OCI-LY1 (cell line): Measurements from ENCODE around the gene DHH.
A peak's percentile ranks its signal among the peaks of the same experiment; 100 is the strongest.

Source experiments
- H2AFZ ChIP-seq: fragments of 200-600 bp; sonication (generic), shearing (Covaris generic); 2 replicates; pipeline ENCODE4 v1.6.0; 2014; ENCODE audit warnings: antibody characterized with exemption, mild to moderate bottlenecking, low read length
- H3F3A ChIP-seq: fragments of 200-600 bp; sonication (generic), shearing (Covaris generic); 2 replicates; pipeline ENCODE4 v1.6.0; 2014; ENCODE audit warnings: mild to moderate bottlenecking, antibody characterized with exemption, low read length, moderate library complexity; ENCODE audit not compliant: insufficient read depth
- H3K27ac ChIP-seq: fragments of 200-600 bp; sonication (generic); 2 replicates; pipeline ENCODE4 v1.5.1; 2014; ENCODE audit warnings: low read length, mixed run types, mild to moderate bottlenecking, low read depth; ENCODE audit not compliant: poor library complexity, severe bottlenecking
- H3K27me3 ChIP-seq: fragments of 200-600 bp; sonication (generic); 2 replicates; pipeline ENCODE4 v1.6.0; 2014; ENCODE audit warnings: antibody characterized with exemption, mild to moderate bottlenecking, low read length, moderate library complexity; ENCODE audit not compliant: insufficient read depth
- H3K36me3 ChIP-seq: fragments of 200-600 bp; sonication (generic); 2 replicates; pipeline ENCODE4 v1.6.1; 2014; ENCODE audit warnings: mild to moderate bottlenecking, antibody characterized with exemption, low read length, moderate library complexity, mixed read lengths; ENCODE audit not compliant: insufficient read depth
- H3K4me1 ChIP-seq: fragments of 200-600 bp; sonication (generic); 2 replicates; pipeline ENCODE4 v1.5.1; 2014; ENCODE audit warnings: mild to moderate bottlenecking, low read length, moderate library complexity; ENCODE audit not compliant: insufficient read depth, severe bottlenecking
- H3K4me2 ChIP-seq: fragments of 200-600 bp; sonication (generic), shearing (Covaris generic); 2 replicates; pipeline ENCODE4 v1.6.1; 2014; ENCODE audit warnings: low read length
- H3K4me3 ChIP-seq: fragments of 200-600 bp; sonication (generic); 2 replicates; pipeline ENCODE4 v1.5.1; 2014; ENCODE audit warnings: low read length, low read depth, mild to moderate bottlenecking, mixed read lengths; ENCODE audit not compliant: poor library complexity, severe bottlenecking
- H3K79me2 ChIP-seq: fragments of 200-600 bp; shearing (Covaris generic); 2 replicates; pipeline ENCODE4 v1.6.1; 2016; ENCODE audit warnings: mixed run types, low read length, mixed read lengths; ENCODE audit not compliant: insufficient read depth
- H3K9ac ChIP-seq: fragments of 200-600 bp; sonication (generic), shearing (Covaris generic); 2 replicates; pipeline ENCODE4 v1.6.1; 2014; ENCODE audit warnings: mild to moderate bottlenecking, low read length, mixed read lengths
- H3K9me2 ChIP-seq: fragments of 200-600 bp; sonication (generic), shearing (Covaris generic); 2 replicates; pipeline ENCODE4 v1.6.1; 2014; ENCODE audit warnings: low read depth, mild to moderate bottlenecking, low read length, mixed read lengths
- H3K9me3 ChIP-seq: fragments of 200-600 bp; shearing (Covaris generic); 2 replicates; pipeline ENCODE4 v1.6.1; 2014; ENCODE audit warnings: low read length, mixed read lengths
- H4K20me1 ChIP-seq: fragments of 200-600 bp; sonication (generic), shearing (Covaris generic); 2 replicates; pipeline ENCODE4 v1.6.0; 2016; ENCODE audit warnings: mild to moderate bottlenecking, low read length; ENCODE audit not compliant: insufficient read depth
- CTCF ChIP-seq: fragments of 200-600 bp; sonication (generic), shearing (Covaris generic); IDR thresholded peaks from 2 replicates; pipeline ENCODE4 v1.5.1; 2017; ENCODE audit warnings: mild to moderate bottlenecking, antibody characterized with exemption, low read length, moderate library complexity, mixed read lengths
- EZH2 ChIP-seq: fragments of 200-600 bp; sonication (generic), shearing (Covaris generic); IDR thresholded peaks from 2 replicates; pipeline ENCODE4 v1.8.0; 2017; ENCODE audit warnings: borderline replicate concordance, mixed run types, mild to moderate bottlenecking, antibody characterized with exemption, low read length, moderate library complexity, mixed read lengths

The DHH gene

GRCh38 chr12:49058366-49059044 lies 36.1 kb downstream of the DHH start:
- Histone ChIP-seq H3K79me2 (peaks cover 56% of the 10 kb centered on the region), H3K9me2 (no peaks in the 10 kb centered on the region), H4K20me1 (0 out of 2 replicates have a peak, but pooled peaks cover 2% of the 10 kb centered on the region), H3F3A (no peaks in the 10 kb centered on the region), H3K36me3 (peaks cover 23% of the 10 kb centered on the region; the same call in 1 of the 2 replicates), H3K4me1 (peaks cover 50% of the 10 kb centered on the region), H3K27me3 (no peaks in the 10 kb centered on the region), H3K4me3 (peak overlapping the region; percentile 76), H2AFZ (no peak overlapping the region), H3K9ac (peak overlapping the region; percentile 89), H3K4me2 (peak overlapping the region; percentile 99), H3K27ac (no peak overlapping the region), H3K9me3 (no peaks in the 10 kb centered on the region)
- TF ChIP-seq EZH2, result no peak
- TF ChIP-seq CTCF, result no peak

DNA sequence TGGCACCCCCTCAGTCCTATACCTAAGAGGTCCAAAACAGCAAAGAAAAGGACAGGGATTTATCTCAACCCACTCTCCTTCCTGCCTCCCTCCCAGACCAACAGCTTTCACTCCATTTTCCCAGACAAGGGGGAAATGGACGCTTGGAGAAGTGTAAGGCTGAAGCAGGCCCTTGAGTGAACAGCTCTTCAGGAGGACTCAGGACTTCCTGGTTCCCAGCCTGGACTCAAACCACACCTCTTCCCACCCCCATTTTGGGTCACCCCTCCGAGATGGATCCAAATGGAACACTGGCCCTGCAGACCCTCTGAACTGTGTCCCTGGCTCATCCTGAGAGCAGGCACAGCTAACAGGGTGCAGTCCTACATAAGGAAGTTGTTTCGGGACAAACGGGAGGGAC lies 36.7 kb downstream of the DHH start:
- H3K9me3 ChIP-seq, result no peaks in the 10 kb centered on the region
- H3K79me2 ChIP-seq, result peaks cover 56% of the 10 kb centered on the region
- H3K4me3 ChIP-seq, result peak overlapping the region; percentile 76
- H3K9ac ChIP-seq, result peak overlapping the region; percentile 89
- H3F3A ChIP-seq, result no peaks in the 10 kb centered on the region
- no peaks in the 10 kb centered on the region for H3K27me3 ChIP-seq
- 0 out of 2 replicates have a peak, but pooled peaks cover 2% of the 10 kb centered on the region for H4K20me1 ChIP-seq
- peaks cover 29% of the 10 kb centered on the region for H3K36me3 ChIP-seq
- H3K4me2 ChIP-seq, result peak overlapping the region; percentile 99
- peaks cover 48% of the 10 kb centered on the region for H3K4me1 ChIP-seq
- H2AFZ ChIP-seq, result no peak overlapping the region
- TF ChIP-seq EZH2 (no peak), CTCF (no peak)
- no peaks in the 10 kb centered on the region for H3K9me2 ChIP-seq
- no peak overlapping the region for H3K27ac ChIP-seq

DNA sequence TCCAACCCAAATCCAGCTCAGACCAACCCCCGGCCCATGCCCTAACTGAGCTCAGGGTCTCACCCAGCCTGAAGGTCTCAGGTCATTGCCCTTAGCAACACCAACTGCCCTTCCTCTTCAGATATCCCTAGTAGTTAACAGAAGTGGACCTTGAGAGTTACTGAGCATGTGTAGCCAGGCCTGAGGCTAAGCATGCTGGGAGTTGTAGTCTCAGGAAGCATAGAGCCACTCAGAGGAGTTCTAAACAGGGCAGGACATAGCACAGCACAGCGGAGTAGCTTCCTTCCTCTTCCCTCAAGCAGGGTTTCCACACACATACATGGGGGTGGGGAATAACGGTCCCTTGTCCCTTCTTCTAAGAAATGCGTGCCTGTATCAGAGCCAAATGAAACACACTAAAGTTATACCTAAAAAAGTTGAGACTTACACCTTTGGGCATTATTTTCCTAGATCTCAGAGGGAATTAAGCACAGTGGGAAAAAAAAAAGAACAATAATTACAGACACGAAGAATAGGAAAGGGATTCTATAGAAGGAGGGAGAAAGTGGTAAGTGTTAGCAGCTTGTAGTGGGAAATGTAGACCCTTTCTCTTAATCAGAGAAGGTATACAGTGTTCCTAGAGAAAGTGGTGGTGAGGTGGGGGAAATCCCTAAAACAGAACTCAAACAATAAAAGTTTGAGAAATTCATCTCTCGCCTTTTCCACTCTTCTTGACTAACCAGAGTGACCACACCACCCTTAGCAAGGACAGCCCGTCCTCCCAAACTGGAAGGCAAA lies 38.4 kb downstream of the DHH start:
- Histone ChIP-seq H4K20me1 (0 out of 2 replicates have a peak, but pooled peaks cover 2% of the 10 kb centered on the region), H3K9me3 (no peaks in the 10 kb centered on the region), H3K27ac (peak overlapping the region; percentile 25), H3K4me2 (peak overlapping the region; percentile 99), H3K4me3 (peak overlapping the region; percentile 76), H3K27me3 (no peaks in the 10 kb centered on the region), H3F3A (no peaks in the 10 kb centered on the region), H3K4me1 (peaks cover 38% of the 10 kb centered on the region), H3K9ac (peak overlapping the region; percentile 89; the same call in 1 of the 2 replicates), H2AFZ (no peak overlapping the region), H3K36me3 (peaks cover 46% of the 10 kb centered on the region), H3K9me2 (no peaks in the 10 kb centered on the region), H3K79me2 (peaks cover 56% of the 10 kb centered on the region)
- no peak for TF ChIP-seq CTCF
- TF ChIP-seq EZH2, result no peak
